ENCODE measurements around the gene INPP5E.

DNA sequence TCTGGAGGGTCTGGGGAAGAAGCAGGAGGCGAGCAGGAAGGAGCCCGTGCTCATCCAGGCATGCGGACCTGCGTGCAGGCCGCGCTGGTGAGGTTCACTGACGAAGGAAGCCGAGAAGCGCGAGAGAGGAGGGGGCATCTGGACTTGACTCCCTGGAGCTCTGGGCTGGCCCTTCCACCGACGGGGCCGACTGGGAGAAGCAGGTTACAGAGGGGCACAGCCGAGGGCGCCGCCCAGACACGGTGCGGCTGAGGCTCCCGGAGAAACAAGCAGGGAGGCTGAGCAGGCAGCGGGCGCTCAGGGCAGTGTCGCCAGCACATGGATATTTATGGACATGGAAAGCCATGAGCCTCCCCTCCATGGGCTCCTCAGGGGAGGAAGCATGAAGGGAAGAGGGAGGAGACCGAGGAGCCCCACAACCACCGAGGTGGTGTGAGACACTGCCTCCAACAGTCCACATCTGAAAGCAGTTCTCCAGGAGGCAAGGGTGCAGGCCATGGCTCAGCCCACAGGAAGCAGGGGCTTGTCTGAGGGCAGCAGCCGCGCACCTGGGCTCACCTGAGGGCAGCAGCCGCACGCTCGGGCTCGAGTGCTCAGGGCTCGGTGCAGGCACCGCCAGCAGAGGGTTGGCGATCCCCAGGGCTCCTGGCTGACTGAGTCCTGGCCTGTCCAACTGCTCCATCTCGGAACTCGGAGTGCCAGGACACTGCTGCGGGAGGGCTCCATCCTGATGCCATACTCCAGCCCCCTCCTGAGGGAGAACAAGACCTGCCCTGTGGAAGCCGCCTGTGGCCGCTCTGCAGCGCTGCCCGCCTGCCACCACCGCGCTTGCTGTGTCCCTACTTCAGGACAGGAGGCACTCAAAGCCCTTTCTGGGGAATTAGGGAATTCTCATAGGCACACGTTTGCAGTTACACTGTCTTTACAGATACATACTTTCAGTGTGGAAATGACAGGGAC, 15.7 kb upstream of the INPP5E start:
- TF ChIP-seq, protein P1, sequence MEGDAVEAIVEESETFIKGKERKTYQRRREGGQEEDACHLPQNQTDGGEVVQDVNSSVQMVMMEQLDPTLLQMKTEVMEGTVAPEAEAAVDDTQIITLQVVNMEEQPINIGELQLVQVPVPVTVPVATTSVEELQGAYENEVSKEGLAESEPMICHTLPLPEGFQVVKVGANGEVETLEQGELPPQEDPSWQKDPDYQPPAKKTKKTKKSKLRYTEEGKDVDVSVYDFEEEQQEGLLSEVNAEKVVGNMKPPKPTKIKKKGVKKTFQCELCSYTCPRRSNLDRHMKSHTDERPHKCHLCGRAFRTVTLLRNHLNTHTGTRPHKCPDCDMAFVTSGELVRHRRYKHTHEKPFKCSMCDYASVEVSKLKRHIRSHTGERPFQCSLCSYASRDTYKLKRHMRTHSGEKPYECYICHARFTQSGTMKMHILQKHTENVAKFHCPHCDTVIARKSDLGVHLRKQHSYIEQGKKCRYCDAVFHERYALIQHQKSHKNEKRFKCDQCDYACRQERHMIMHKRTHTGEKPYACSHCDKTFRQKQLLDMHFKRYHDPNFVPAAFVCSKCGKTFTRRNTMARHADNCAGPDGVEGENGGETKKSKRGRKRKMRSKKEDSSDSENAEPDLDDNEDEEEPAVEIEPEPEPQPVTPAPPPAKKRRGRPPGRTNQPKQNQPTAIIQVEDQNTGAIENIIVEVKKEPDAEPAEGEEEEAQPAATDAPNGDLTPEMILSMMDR (IDR thresholded peaks at IDR 0.05 in 8 of 11, conservative IDR thresholded peaks at IDR 0.05 in 3 of 11), result no peak
- TF ChIP-seq POLR2A (IDR thresholded peaks at IDR 0.05) (no peak), POLR2AphosphoS5 (IDR thresholded peaks at IDR 0.05) (peak in 2 of 3 donors; percentile 6 to 58)
